22Rv1 (cell line): ENCODE data around the gene QPCT.
"Not testable (repeated sequence)": the region's sequence is repeated elsewhere in the genome, so short reads cannot be mapped to it uniquely, and the experiment has no call there.

Experiments used
- H3K27ac ChIP-seq: fragments of 450-650 bp; 2 replicates; pipeline ENCODE4 v1.5.1; 2017
- ZFX ChIP-seq: fragments of 450-650 bp; IDR thresholded peaks from 2 replicates; pipeline ENCODE4 v1.6.1; 2017; ENCODE audit warnings: antibody characterized with exemption, borderline replicate concordance
- TF ChIP-seq, protein P1 (sequence below): fragments of 450-650 bp; IDR thresholded peaks from 2 replicates; pipeline ENCODE4 v1.5.1; 2017; ENCODE audit warnings: mild to moderate bottlenecking

The QPCT gene

DNA sequence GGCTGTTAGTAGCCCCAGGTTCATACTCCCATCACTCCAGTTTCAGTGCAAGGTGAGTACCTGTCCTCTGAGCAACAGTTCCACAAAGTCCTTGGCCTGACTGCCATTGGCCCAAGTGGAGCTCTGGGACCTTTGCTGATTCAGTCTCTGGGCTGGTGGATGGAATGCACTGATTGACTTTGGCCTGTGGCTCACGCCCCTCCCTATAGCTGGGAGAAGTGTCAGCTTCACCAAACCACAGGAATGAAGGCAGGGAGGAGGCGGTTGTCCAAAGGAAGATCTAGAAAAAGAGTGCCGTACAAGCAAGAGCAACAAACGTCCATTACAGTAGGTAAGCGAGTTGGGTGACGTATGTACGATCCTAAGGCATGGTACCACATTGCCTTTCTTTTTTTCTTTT, 34.0 kb downstream of the QPCT start:
- no peak overlapping the region for H3K27ac ChIP-seq
- TF ChIP-seq, protein P1, sequence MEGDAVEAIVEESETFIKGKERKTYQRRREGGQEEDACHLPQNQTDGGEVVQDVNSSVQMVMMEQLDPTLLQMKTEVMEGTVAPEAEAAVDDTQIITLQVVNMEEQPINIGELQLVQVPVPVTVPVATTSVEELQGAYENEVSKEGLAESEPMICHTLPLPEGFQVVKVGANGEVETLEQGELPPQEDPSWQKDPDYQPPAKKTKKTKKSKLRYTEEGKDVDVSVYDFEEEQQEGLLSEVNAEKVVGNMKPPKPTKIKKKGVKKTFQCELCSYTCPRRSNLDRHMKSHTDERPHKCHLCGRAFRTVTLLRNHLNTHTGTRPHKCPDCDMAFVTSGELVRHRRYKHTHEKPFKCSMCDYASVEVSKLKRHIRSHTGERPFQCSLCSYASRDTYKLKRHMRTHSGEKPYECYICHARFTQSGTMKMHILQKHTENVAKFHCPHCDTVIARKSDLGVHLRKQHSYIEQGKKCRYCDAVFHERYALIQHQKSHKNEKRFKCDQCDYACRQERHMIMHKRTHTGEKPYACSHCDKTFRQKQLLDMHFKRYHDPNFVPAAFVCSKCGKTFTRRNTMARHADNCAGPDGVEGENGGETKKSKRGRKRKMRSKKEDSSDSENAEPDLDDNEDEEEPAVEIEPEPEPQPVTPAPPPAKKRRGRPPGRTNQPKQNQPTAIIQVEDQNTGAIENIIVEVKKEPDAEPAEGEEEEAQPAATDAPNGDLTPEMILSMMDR, result no peak
- TF ChIP-seq ZFX, result no peak

DNA sequence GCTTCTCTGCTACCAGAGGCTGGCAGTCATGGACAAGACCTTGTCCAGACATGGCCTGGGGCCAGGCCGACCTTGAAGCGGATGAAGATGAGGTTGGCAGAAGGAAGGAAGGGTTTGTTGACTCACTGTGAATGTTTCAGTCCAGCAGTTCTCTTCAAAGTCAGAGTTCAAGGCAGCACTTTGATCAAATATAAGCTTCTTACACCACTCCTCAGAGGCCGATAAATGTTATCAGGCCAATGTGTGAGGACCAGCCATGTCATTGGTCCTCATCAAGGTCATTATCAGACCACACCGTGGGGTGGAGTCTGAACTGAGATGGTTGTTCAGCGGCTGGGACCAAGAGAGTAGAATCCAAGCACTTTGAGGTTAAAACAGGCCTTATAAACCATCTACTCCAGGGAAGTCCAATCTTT, 35.5 kb downstream of the QPCT start:
- no peak for TF ChIP-seq ZFX
- TF ChIP-seq, protein P1, result no peak

DNA sequence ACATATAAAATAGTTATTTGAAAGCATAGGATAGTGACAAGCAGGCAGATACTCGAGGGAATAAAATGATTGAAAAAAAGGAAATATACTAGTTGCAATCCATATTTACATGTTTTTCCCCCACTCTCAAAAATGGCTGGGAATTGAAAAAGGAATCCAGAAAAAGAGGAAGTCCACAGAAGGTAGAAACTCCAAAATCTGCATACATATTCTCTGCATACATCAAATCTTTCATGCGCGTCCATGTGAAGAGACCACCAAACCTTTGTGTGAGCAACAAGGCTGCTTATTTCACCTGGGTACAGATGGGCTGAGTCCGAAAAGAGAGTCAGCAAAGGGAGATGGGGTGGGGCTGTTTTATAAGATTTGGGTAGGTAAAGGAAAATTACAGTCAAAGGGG, 36.4 kb downstream of the QPCT start:
- not testable (repeated sequence) for H3K27ac ChIP-seq

More for the DNA sequence above, 35.5 kb downstream of the QPCT start:
- H3K27ac ChIP-seq, result no peak overlapping the region

DNA sequence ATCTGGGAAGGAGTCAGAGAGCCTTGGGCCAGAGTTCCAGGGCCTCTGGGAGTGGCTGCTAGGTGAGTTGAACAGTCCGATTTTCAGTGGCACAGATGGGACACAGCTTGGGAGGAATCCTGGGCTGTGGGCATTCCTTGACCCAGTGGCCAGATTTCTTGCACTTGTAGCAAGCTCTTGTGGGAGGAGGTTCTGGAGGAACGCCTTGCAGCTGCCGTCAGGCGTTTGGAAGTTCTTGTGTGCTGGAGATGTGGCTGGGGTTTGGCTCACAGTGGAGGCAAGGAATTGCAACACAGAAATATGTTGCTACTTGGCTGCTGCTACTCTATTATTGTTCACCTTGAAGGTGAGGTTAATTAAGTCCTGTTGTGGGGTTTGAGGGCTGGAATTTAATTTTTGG, 39.8 kb downstream of the QPCT start:
- H3K27ac ChIP-seq, result not testable (repeated sequence)

DNA sequence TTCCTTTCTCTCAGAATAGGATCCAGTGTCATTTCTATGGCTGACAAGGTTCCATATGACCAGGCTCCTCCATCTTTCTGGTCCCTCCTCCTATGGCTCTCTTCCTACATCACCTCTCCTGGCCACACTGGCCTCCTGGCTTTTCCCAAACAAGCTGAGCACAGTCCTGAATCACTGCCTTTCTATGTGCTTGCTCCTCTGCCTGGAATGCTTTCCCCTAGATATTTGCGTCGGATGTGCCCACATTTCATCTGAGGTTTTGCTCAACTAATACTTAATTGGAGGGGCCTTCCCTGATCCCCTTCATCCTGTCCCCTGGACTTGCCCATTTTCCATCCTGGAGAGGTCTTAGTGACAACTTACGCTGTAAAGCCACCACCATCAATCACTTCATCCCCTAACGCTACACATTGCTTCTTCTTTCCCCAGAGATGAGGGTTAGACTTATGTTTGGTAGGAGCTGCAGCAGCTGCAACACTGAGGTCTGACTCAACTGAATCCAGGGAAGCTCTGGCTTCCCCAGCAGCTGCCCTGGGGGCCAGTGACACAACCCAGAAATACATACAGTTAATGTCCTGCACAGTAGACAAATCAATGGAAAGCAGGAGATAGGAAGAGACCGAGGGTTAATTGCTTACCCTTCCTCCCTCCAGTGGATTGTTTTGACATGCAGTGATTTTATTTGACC, 42.9 kb downstream of the QPCT start:
- no peak for TF ChIP-seq ZFX
- TF ChIP-seq, protein P1, result no peak
- H3K27ac ChIP-seq, result no peak overlapping the region

DNA sequence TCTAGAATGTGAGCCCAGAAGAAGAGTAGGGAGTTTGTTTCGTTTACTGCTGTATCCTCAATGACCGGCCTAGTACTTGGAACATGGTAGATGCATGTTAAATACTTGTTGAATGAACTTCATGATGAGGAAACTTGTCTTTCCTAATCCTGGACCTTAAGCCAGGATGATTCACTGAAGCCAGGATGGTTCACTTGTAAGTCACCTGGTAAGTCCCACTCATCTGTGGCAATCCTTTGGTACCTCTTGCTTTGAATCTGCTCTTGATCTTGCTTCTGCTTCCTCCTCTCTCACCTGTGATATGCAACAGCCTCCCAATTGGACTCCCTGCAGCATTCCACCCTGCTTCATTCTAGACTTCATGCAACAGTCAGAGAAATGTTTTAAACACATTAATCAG, 43.6 kb downstream of the QPCT start:
- TF ChIP-seq ZFX, result no peak
- TF ChIP-seq, protein P1, result no peak
- no peak overlapping the region for H3K27ac ChIP-seq

DNA sequence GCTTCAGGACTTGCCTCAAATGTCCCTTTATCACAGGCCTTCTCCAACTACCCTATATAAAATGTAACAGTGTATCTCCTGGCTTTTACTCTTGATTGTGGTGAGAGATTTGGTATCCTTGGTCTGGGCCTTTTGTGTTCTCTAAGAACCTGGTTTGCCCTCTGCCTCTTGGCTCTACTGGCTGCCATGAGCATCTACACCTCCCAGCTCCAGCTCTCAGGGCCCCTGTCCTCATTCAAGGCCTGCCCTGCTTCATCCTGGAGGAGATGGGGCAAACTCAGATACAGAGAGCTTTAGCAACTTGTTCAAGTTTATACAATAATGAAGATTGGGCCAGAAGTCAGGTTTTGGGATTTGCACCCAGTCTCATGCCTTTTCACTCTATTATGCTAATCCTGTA, 45.0 kb downstream of the QPCT start:
- no peak overlapping the region for H3K27ac ChIP-seq
- no peak for TF ChIP-seq ZFX
- TF ChIP-seq, protein P1, result no peak

DNA sequence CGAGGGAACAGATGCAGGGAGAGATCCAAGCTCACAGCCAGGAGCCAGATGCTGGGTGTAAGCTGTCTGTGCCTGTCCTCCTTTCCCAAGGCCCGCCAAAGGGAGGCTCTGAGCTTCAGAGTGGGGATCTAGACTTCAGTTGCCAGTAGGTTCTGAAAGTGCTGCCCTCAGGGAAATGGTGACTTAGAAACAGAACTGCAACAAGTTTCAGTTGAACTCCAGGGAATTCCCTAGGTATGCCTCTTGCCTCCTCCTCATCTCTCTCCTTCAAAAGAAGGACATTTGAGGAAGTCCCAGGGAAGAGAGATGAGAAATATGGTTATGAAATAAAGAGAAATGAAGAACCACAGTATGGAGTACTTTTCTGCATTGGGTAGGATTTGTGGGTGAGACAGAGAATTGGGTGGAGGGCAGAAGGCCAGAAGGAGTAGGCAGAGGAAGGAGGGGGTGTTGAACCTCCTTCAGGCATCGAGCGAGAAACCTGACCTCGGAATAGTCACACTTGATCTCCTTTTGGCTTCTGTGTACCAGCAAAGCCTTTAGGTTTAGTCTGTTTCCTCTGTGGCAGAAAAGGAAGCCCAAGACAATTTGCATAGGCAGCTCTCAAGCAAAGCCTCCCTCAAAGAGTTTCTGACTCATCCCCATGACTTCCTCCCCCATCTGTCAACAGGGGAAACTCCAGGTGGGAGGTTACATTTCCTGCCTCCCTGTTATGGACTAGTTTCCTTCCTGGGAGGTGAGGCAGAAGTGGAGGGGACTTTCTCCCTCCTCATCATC, 45.7 kb downstream of the QPCT start:
- TF ChIP-seq, protein P1, result no peak
- no peak for TF ChIP-seq ZFX
- no peak overlapping the region for H3K27ac ChIP-seq
